Thyroid gland (tissue), 4 donors: Measurements from ENCODE around the gene ARL4C. TPM values are rescaled to one million over a fixed set of nuclear protein-coding genes. Genes with fewer than 3 reads are reported as not detected.

Experiments used
- DNase-seq, 2 donors: peaks; one replicate each; pipeline ENCODE4 v3.0.0-alpha.2; 2019
- H3K27ac ChIP-seq, 3 donors: fragments of 200-600 bp; sonication (generic); 1 replicate in 2 of 3; 2 replicates in 1 of 3; pipeline ENCODE4 v1.5.1; 2016 to 2019; ENCODE audit warnings: mild to moderate bottlenecking in 1 of 3, moderate library complexity in 1 of 3
- H3K27me3 ChIP-seq: fragments of 200-600 bp; sonication (generic); one replicate; pipeline ENCODE4 v1.5.1; 2019
- H3K36me3 ChIP-seq, 2 donors: fragments of 200-600 bp; sonication (generic); one replicate each; pipeline ENCODE4 v1.5.1; 2016 to 2019
- H3K4me1 ChIP-seq, 2 donors: fragments of 200-600 bp; sonication (generic); one replicate each; pipeline ENCODE4 v1.5.1; 2017 to 2019
- H3K4me3 ChIP-seq, 3 donors: fragments of 200-600 bp; sonication (generic); replicated peaks in 1 of 3; 1 replicate in 2 of 3; 2 replicates in 1 of 3; pipeline ENCODE4 v1.5.1; 2016; ENCODE audit warnings: mild to moderate bottlenecking in 1 of 3
- H3K9me3 ChIP-seq: fragments of 200-600 bp; sonication (generic); one replicate; pipeline ENCODE4 v1.5.1; 2017
- CTCF ChIP-seq, 6 experiments: fragments of 200-600 bp in 3 of 6; fragments of 450-650 bp in 3 of 6; sonication (generic) in 3 of 6; IDR thresholded peaks; one replicate each; pipeline ENCODE4 v1.5.1; 2016 to 2019; ENCODE audit warnings: antibody characterized with exemption in 6 of 6, mild to moderate bottlenecking in 2 of 6, inconsistent platforms in 1 of 6, moderate library complexity in 1 of 6
- POLR2A ChIP-seq, 2 donors: fragments of 450-650 bp; IDR thresholded peaks; one replicate each; pipeline ENCODE4 v1.6.1; 2017; ENCODE audit warnings: antibody characterized with exemption in 2 of 2, mild to moderate bottlenecking in 2 of 2, moderate library complexity in 1 of 2
- WGBS, 2 donors: methylation state at CpG; one replicate each; pipeline ENCODE4 v1.1.5; 2017; 5-methylcytosine and 5-hydroxymethylcytosine counted together
- intact Hi-C: fragments of 100-400 bp; cut with DNase I; formaldehyde crosslinking; loops from one replicate; pipeline ENCODE4 v1.15.1; 2023
- total RNA-seq, 4 donors: library from RNA; depleted of rRNA; stranded (reverse); fragments of >200 nt; gene quantifications; one replicate each; pipeline ENCODE4 v1.2.3, GENCODE V29; 2016

The ARL4C gene
- total RNA-seq, 4 donors from 2014 or later, result 1.5 to 6.3 (median 3.8) TPM

- peak; percentile 17 to 44 for DNase-seq
These were observed 2.3 kb downstream of the ARL4C start for GRCh38 chr2:234494361-234495250.

GRCh38 chr2:234493796-234494195 lies 3.1 kb downstream of the ARL4C start:
- no peak overlapping the region for H3K27ac ChIP-seq
- H3K4me3 ChIP-seq, result no peak overlapping the region

More at GRCh38 chr2:234494361-234495250, 2.3 kb downstream of the ARL4C start:
- WGBS, 2 donors, result 45 to 46% methylated on average over 9 of the region's 9 CpGs
- H3K9me3 ChIP-seq, result no peaks in the 10 kb centered on the region
- peak overlapping the region in 1 of 3 donors; percentile 43 for H3K4me3 ChIP-seq
- H3K4me1 ChIP-seq, result peaks cover 13 to 27% of the 10 kb centered on the region in 2 donors
- H3K27ac ChIP-seq, result no peak overlapping the region
- H3K27me3 ChIP-seq, result no peaks in the 10 kb centered on the region
- H3K36me3 ChIP-seq, result no peaks in the 10 kb centered on the region
- intact Hi-C loops, result no loop called here
- no peak for TF ChIP-seq POLR2A (IDR thresholded peaks at IDR 0.05)
- no peak for TF ChIP-seq CTCF (IDR thresholded peaks at IDR 0.05)

DNA sequence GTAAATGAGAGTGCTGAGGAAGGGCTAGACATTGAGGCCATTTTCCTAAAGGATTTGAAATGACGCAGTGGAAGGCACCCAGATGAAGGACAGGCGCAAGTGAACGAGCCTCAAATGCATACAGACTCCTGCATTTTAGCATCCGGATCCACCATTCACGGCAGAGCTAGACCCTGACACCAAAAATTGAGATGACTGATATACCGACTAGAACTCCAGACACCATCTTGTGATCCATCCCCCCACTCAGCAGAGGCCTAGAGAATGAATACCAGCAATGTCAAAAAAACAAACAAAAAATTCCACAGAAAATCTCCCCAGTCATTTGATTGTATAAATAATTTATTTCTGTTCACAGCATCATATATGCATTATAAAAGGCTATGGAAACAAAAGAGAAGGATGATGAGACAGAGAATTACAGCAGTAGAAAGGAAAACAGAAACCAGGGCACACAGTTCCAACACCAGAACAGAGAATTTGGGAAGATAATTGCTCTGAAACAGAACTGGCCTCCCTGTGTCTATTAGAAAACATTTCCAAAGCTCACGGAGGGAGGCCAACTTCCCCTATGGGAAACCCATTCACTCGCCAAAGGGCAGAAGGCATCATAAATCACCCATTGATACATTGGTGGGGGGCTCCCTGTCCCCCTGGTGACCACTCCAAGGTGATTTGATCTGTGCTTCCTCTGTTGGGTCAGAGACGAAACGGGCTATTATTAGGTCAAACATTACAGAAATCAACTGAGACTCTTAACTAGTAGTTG lies 4.0 kb downstream of the ARL4C start:
- no peak for DNase-seq
- Histone ChIP-seq H3K4me3 (no peak overlapping the region), H3K27me3 (no peaks in the 10 kb centered on the region), H3K4me1 (peaks cover 13 to 27% of the 10 kb centered on the region in 2 donors), H3K9me3 (no peaks in the 10 kb centered on the region), H3K27ac (no peak overlapping the region), H3K36me3 (no peaks in the 10 kb centered on the region)
- TF ChIP-seq POLR2A (IDR thresholded peaks at IDR 0.05), result no peak
- no peak for TF ChIP-seq CTCF (IDR thresholded peaks at IDR 0.05)
- WGBS, 2 donors, result 88 to 95% methylated on average over 10 of the region's 10 CpGs
- intact Hi-C loops, result no loop called here

More at GRCh38 chr2:234493796-234494195, 3.1 kb downstream of the ARL4C start:
- H3K27me3 ChIP-seq, result no peaks in the 10 kb centered on the region
- no peaks in the 10 kb centered on the region for H3K36me3 ChIP-seq
- DNase-seq, result no peak
- peaks cover 13 to 27% of the 10 kb centered on the region in 2 donors for H3K4me1 ChIP-seq
- no peaks in the 10 kb centered on the region for H3K9me3 ChIP-seq
- whole genome bisulfite sequencing, 2 donors, result 64 to 82% methylated on average over 4 of the region's 4 CpGs
- TF ChIP-seq CTCF (IDR thresholded peaks at IDR 0.05) (no peak), POLR2A (IDR thresholded peaks at IDR 0.05) (no peak)
- intact Hi-C loops, result no loop called here

DNA sequence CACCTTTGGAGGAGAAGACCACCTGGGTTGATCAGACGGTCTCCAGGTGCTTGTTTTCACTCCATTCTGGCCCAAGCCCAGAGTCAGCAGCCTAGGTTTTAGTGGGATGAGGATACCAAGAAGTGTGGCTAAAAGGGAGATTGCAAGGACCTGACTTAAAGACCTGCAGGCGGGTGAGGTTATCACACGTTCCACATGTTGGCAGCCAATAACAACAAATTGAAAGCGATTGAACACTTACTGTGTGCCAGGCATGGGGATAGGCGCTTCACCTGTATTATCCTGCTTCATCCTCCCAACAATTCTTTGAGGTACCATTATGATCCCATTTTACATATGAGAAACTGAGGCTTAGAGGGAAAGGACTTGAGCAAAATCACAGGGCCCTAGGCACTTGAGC lies 5.0 kb downstream of the ARL4C start:
- DNase-seq, result no peak
- no peak overlapping the region for H3K4me3 ChIP-seq
- TF ChIP-seq POLR2A (IDR thresholded peaks at IDR 0.05) (no peak), CTCF (IDR thresholded peaks at IDR 0.05) (no peak)
- intact Hi-C loops, result no loop called here
- 85 to 99% methylated on average over 5 of the region's 5 CpGs for WGBS, 2 donors
- no peak overlapping the region for H3K27ac ChIP-seq
- H3K36me3 ChIP-seq, result no peaks in the 10 kb centered on the region
- H3K27me3 ChIP-seq, result no peaks in the 10 kb centered on the region
- no peaks in the 10 kb centered on the region for H3K9me3 ChIP-seq
- H3K4me1 ChIP-seq, result peaks cover 13 to 27% of the 10 kb centered on the region in 2 donors
